CD14-positive monocyte (primary cell): Measurements from ENCODE around the gene F2. TPM values are rescaled to one million over a fixed set of nuclear protein-coding genes. Genes with fewer than 3 reads are reported as not detected.

Experiments used
- DNase-seq, 3 donors: peaks; one replicate each; pipeline ENCODE4 v3.0.0-alpha.2; 2011 to 2022
- H2AFZ ChIP-seq: 2 replicates; pipeline ENCODE4 v1.6.0; 2012; ENCODE audit warnings: mild to moderate bottlenecking, low read depth, low read length, inconsistent platforms; ENCODE audit not compliant: insufficient read depth, poor library complexity, severe bottlenecking
- H3K27ac ChIP-seq, 2 donors: 1 replicate in 1 of 2; 2 replicates in 1 of 2; pipeline ENCODE4 v1.5.1; 2012 to 2013; ENCODE audit warnings: low read length in 2 of 2, control low read depth in 1 of 2, inconsistent platforms in 1 of 2, low read depth in 1 of 2, mild to moderate bottlenecking in 1 of 2
- H3K27me3 ChIP-seq, 2 donors: one replicate each; pipeline versions ENCODE4 v1.6.0 to v1.6.1; 2011 to 2013; ENCODE audit warnings: low read length in 2 of 2; ENCODE audit not compliant: control insufficient read depth in 2 of 2, insufficient read depth in 2 of 2
- H3K36me3 ChIP-seq, 2 donors: replicated peaks in 1 of 2; 1 replicate in 1 of 2; 2 replicates in 1 of 2; pipeline versions ENCODE4 v1.5.1 to v1.6.1; 2012 to 2013; ENCODE audit warnings: low read length in 2 of 2, control low read depth in 1 of 2, inconsistent platforms in 1 of 2, mild to moderate bottlenecking in 1 of 2; ENCODE audit not compliant: insufficient read depth in 2 of 2, control insufficient read depth in 1 of 2
- H3K4me1 ChIP-seq, 2 donors: 1 replicate in 1 of 2; 2 replicates in 1 of 2; pipeline versions ENCODE4 v1.5.1 to v1.6.1; 2012 to 2013; ENCODE audit warnings: low read length in 2 of 2, control low read depth in 1 of 2, inconsistent platforms in 1 of 2, mild to moderate bottlenecking in 1 of 2, moderate library complexity in 1 of 2; ENCODE audit not compliant: insufficient read depth in 2 of 2, control insufficient read depth in 1 of 2
- H3K4me2 ChIP-seq: replicated peaks from 2 replicates; pipeline ENCODE3; 2012; ENCODE audit warnings: low read length, moderate library complexity, mild to moderate bottlenecking; ENCODE audit not compliant: poor library complexity, severe bottlenecking; ENCODE audit errors: extremely low read depth
- H3K4me3 ChIP-seq, 3 experiments: fragments of 200-600 bp in 1 of 3; sonication (generic) in 1 of 3; replicated peaks in 1 of 3; 1 replicate in 2 of 3; 2 replicates in 1 of 3; pipeline ENCODE4 v1.5.1; 2011 to 2013; ENCODE audit warnings: low read length in 3 of 3, mild to moderate bottlenecking in 3 of 3, control low read depth in 2 of 3, low read depth in 2 of 3, inconsistent platforms in 1 of 3, moderate library complexity in 1 of 3
- H3K79me2 ChIP-seq: 2 replicates; pipeline ENCODE4 v1.6.0; 2012; ENCODE audit warnings: mild to moderate bottlenecking, control low read depth, inconsistent platforms, low read length, moderate library complexity; ENCODE audit not compliant: insufficient read depth
- H3K9ac ChIP-seq: 2 replicates; pipeline ENCODE4 v1.6.0; 2017; ENCODE audit warnings: low read length, mild to moderate bottlenecking; ENCODE audit not compliant: insufficient read depth, poor library complexity, severe bottlenecking
- H3K9me3 ChIP-seq, 2 donors: replicated peaks in 1 of 2; 1 replicate in 1 of 2; 2 replicates in 1 of 2; pipeline versions ENCODE4 v1.5.1 to v1.6.1; 2012 to 2013; ENCODE audit warnings: low read length in 2 of 2, control low read depth in 1 of 2; ENCODE audit not compliant: control insufficient read depth in 1 of 2, insufficient read depth in 1 of 2
- H4K20me1 ChIP-seq: 2 replicates; pipeline ENCODE4 v1.6.0; 2012; ENCODE audit warnings: mild to moderate bottlenecking, low read length, control low read depth, moderate library complexity; ENCODE audit not compliant: insufficient read depth
- H3K27ac Mint-ChIP-seq, 7 donors: one replicate each; pipeline ENCODE4 v1.8.0; 2020; ENCODE audit warnings: mild to moderate bottlenecking in 7 of 7, mixed read lengths in 7 of 7, moderate library complexity in 6 of 7, inconsistent platforms in 2 of 7
- H3K27me3 Mint-ChIP-seq, 3 donors: one replicate each; pipeline ENCODE4 v1.8.0; 2021 to 2022; ENCODE audit warnings: low read depth in 3 of 3, mild to moderate bottlenecking in 3 of 3, mixed read lengths in 3 of 3, moderate library complexity in 3 of 3, inconsistent platforms in 1 of 3
- H3K36me3 Mint-ChIP-seq, 2 donors: one replicate each; pipeline ENCODE4 v1.8.0; 2020; ENCODE audit warnings: mixed read lengths in 2 of 2, inconsistent platforms in 1 of 2, mild to moderate bottlenecking in 1 of 2
- H3K4me1 Mint-ChIP-seq: one replicate; pipeline ENCODE4 v1.8.0; 2020; ENCODE audit warnings: mild to moderate bottlenecking, mixed read lengths
- H3K4me3 Mint-ChIP-seq, 2 donors: one replicate each; pipeline ENCODE4 v1.8.0; 2020; ENCODE audit warnings: mild to moderate bottlenecking in 2 of 2, mixed read lengths in 2 of 2, moderate library complexity in 1 of 2
- H3K9me3 Mint-ChIP-seq, 7 donors: one replicate each; pipeline ENCODE4 v1.8.0; 2020 to 2022; ENCODE audit warnings: mixed read lengths in 7 of 7, mild to moderate bottlenecking in 6 of 7, moderate library complexity in 6 of 7, inconsistent platforms in 2 of 7
- CTCF ChIP-seq: fragments of 200-600 bp; IDR thresholded peaks from one replicate; pipeline ENCODE4 v1.8.0; 2022; ENCODE audit warnings: antibody characterized with exemption, mild to moderate bottlenecking
- WGBS: methylation state at CpG from one replicate; pipeline ENCODE4 v1.1.5; 2013; ENCODE audit warnings: missing lambda C conversion rate; ENCODE audit not compliant: insufficient coverage; 5-methylcytosine and 5-hydroxymethylcytosine counted together
- intact Hi-C, 2 donors: fragments of 100-400 bp; cut with micrococcal nuclease; formaldehyde crosslinking; loops; one replicate each; pipeline versions ENCODE4 v1.15.0 to v1.15.1; 2023
- polyA plus RNA-seq, 3 donors: library from polyadenylated mRNA; depleted of rRNA in 1 of 3; unstranded in 2 of 3; stranded (reverse) in 1 of 3; fragments of 300-500 nt in 2 of 3; fragments of >200 nt in 1 of 3; fragmentation: Illumina TruSeq in 2 of 3; gene quantifications; 1 replicate in 2 of 3; 2 replicates in 1 of 3; pipeline ENCODE4 v1.2.3, GENCODE V29; 2012 to 2021

F2 gene
- polyA plus RNA-seq, 3 donors = not detected

- Histone ChIP-seq H3K79me2 (peaks cover 77% of the 10 kb centered on the region), H3K4me3 (no peak overlapping the region), H3K4me1 (peaks cover 6 to 15% of the 10 kb centered on the region in 2 donors), H3K9me3 (no peaks in the 10 kb centered on the region), H3K27ac (no peak overlapping the region), H3K36me3 (peaks cover 56 to 88% of the 10 kb centered on the region in 2 donors), H3K4me2 (no peak overlapping the region), H2AFZ (no peak overlapping the region), H4K20me1 (peaks cover 67% of the 10 kb centered on the region), H3K9ac (no peak overlapping the region), H3K27me3 (no peaks in the 10 kb centered on the region)
- Mint-ChIP-seq H3K27ac (peak overlapping the region in 4 of 7 donors; percentile 14 to 27 (median 22)), H3K4me3 (no peak overlapping the region), H3K27me3 (peaks cover 0 to 4% (median 0%) of the 10 kb centered on the region in 3 donors), H3K4me1 (peaks cover 21% of the 10 kb centered on the region), H3K36me3 (peaks cover 58 to 87% of the 10 kb centered on the region in 2 donors), H3K9me3 (peaks cover 0 to 2% (median 0%) of the 10 kb centered on the region in 7 donors)
- no peak for TF ChIP-seq CTCF
- WGBS = 91% methylated on average over 5 of the region's 6 CpGs
- intact Hi-C loops = no loop called here
- no peak for DNase-seq
Observed at GRCh38 chr11:46694072-46694471, 24.9 kb upstream of the F2 start.

DNA sequence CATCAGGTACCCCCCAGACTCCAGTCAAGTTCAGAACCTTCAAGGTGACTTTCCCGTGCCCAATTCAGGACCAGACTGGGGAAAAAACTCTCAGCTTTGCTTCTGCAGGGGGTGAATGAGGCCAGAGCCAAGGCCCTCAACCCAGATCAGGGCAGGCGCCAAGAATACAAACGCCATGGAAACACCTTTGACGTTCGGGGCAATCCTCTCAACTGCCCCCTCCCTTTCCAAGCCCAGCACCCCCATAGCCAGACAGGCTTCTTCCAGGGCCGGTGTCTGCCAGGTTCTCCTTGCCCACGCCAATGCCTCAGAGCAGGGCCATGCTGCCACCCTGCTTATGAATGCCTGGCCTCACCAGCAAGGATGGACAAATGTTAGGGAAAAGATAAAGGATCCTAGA is 24.4 kb upstream of the F2 start:
- Histone ChIP-seq H3K4me2 (no peak overlapping the region), H3K4me1 (peaks cover 12 to 21% of the 10 kb centered on the region in 2 donors), H2AFZ (no peak overlapping the region), H3K36me3 (peaks cover 53 to 85% of the 10 kb centered on the region in 2 donors), H3K9me3 (no peaks in the 10 kb centered on the region), H3K79me2 (peaks cover 79% of the 10 kb centered on the region), H3K4me3 (no peak overlapping the region), H3K27me3 (no peaks in the 10 kb centered on the region), H4K20me1 (peaks cover 69% of the 10 kb centered on the region), H3K9ac (no peak overlapping the region), H3K27ac (peak overlapping the region in 1 of 2 donors; percentile 26)
- Mint-ChIP-seq H3K36me3 (peaks cover 55 to 82% of the 10 kb centered on the region in 2 donors), H3K4me1 (peaks cover 26% of the 10 kb centered on the region), H3K27me3 (peaks cover 0 to 4% (median 0%) of the 10 kb centered on the region in 3 donors), H3K4me3 (no peak overlapping the region), H3K27ac (peak overlapping the region in 1 of 7 donors; percentile 27), H3K9me3 (peaks cover 0 to 2% (median 0%) of the 10 kb centered on the region in 7 donors)
- intact Hi-C loops = no loop called here
- WGBS = 100% methylated on average over 5 of the region's 7 CpGs
- no peak for TF ChIP-seq CTCF
- no peak for DNase-seq
